ENCODE results near the gene OLFML1. TPM values are rescaled to one million over a fixed set of nuclear protein-coding genes. Genes with fewer than 3 reads are reported as not detected.

Gene OLFML1
- total and polyA plus RNA-seq, 2 donors (not counting 3 experiments of a cell fraction or from before 2014, with no cell fraction given), result not detected

- Histone ChIP-seq H3K4me2 (ENCODE audit: insufficient read depth, low read length) (no peak overlapping the region), H3K36me3 (ENCODE audit: control insufficient read depth in 2 of 2, extremely low read depth in 1 of 2, insufficient read depth in 2 of 2, low read length in 2 of 2) (no peaks in the 10 kb centered on the region), H3K27me3 (ENCODE audit: control insufficient read depth in 2 of 2, insufficient read depth in 2 of 2, low read length in 2 of 2) (peaks cover 0 to 5% of the 10 kb centered on the region in 2 experiments), H3K9me3 (replicated peaks; ENCODE audit: control insufficient read depth, insufficient read depth, low read length) (no peaks in the 10 kb centered on the region), H3K9me1 (replicated peaks; ENCODE audit: control insufficient read depth, extremely low read depth, insufficient read depth, low read length) (no peaks in the 10 kb centered on the region), H3K79me2 (ENCODE audit: control insufficient read depth, insufficient read depth, low read length) (no peaks in the 10 kb centered on the region), H3K4me1 (ENCODE audit: control insufficient read depth, extremely low read depth, insufficient read depth, low read length) (no peaks in the 10 kb centered on the region), H2AFZ (ENCODE audit: low read depth, low read length) (no peak overlapping the region), H4K20me1 (replicated peaks; ENCODE audit: control insufficient read depth, extremely low read depth, insufficient read depth, low read length) (no peaks in the 10 kb centered on the region), H3K9ac (replicated peaks; ENCODE audit: extremely low read depth, insufficient read depth, low read length) (no peak overlapping the region), H3K4me3 (replicated peaks in 1 of 3; ENCODE audit: insufficient read depth in 1 of 3, low read depth in 1 of 3, low read length in 3 of 3) (no peak overlapping the region), H3K27ac (ENCODE audit: insufficient read depth, low read depth, low read length) (no peak overlapping the region)
- DNase-seq (ENCODE audit: low read depth, low spot score) (no peak), FAIRE-seq (no peak)
- dilution Hi-C loops (cut with MboI; ENCODE audit: extremely low pct_ligation_motif_present, low sequenced_read_pairs), result no loop called here
- TF ChIP-seq EZH2 (IDR thresholded peaks at IDR 0.05; ENCODE audit: borderline replicate concordance, low read depth, low read length, severe bottlenecking) (no peak), FOS (IDR thresholded peaks at IDR 0.05; ENCODE audit: borderline replicate concordance, insufficient read depth, low read length) (no peak), CTCF (IDR thresholded peaks at IDR 0.05; ENCODE audit: extremely low read depth in 1 of 2, insufficient read depth in 1 of 2, low read depth in 1 of 2, low read length in 2 of 2) (no peak), MYC (IDR thresholded peaks at IDR 0.05; ENCODE audit: low read depth, low read length) (no peak), POLR2A (IDR thresholded peaks at IDR 0.05; ENCODE audit: low read depth, low read length) (no peak), GATA2 (IDR thresholded peaks at IDR 0.05; ENCODE audit: insufficient read depth, insufficient read length, low read depth, low read length) (no peak), POLR2AphosphoS5 (IDR thresholded peaks at IDR 0.05; ENCODE audit: insufficient read depth, low read depth, low read length) (no peak), MAX (IDR thresholded peaks at IDR 0.05; ENCODE audit: insufficient read depth, insufficient read length) (no peak), JUN (IDR thresholded peaks at IDR 0.05; ENCODE audit: borderline replicate concordance, insufficient read depth, insufficient read length, low read depth) (no peak)
- no TSS peak for BruUV-seq (replicated peaks)
- ChIA-PET POLR2A (no interaction called here), CTCF (interaction anchor here (0.7 to 2.5 kb wide), 4 partner anchors 14 to 137 kb away, joined by 3 to 13 read pairs (median 4); no protein-coding TSS in a partner anchor)
- intact Hi-C loops (cut with micrococcal nuclease), result no loop called here
These were observed 72.7 kb downstream of the OLFML1 start for GRCh38 chr11:7558046-7558445.
